Ovary (tissue), 3 donors: Measurements from ENCODE around the gene PLEKHH3.

ENCODE experiments used
- CTCF ChIP-seq, 3 donors: fragments of 450-650 bp in 2 of 3; fragments of 200-600 bp in 1 of 3; IDR thresholded peaks; one replicate each; pipeline versions ENCODE4 v1.5.1 to v1.8.0; 2016 to 2022; ENCODE audit warnings: antibody characterized with exemption in 3 of 3, mild to moderate bottlenecking in 1 of 3
- EP300 ChIP-seq: sonication (generic); formaldehyde crosslinking; IDR thresholded peaks from one replicate; pipeline ENCODE4 v1.6.1; 2017; ENCODE audit warnings: antibody characterized with exemption
- POLR2A ChIP-seq: fragments of 450-650 bp; IDR thresholded peaks from one replicate; pipeline ENCODE4 v1.6.1; 2017; ENCODE audit warnings: antibody characterized with exemption, mild to moderate bottlenecking, moderate library complexity
- donor health status: DM: no; HTN: no; CAD: no.

- no peak for TF ChIP-seq CTCF (IDR thresholded peaks at IDR 0.05)
- no peak for TF ChIP-seq POLR2A
- no peak for TF ChIP-seq EP300
These were observed 2.2 kb upstream of the PLEKHH3 start for GRCh38 chr17:42678951-42679491.
